ENCODE data around the gene PDXP. TPM values are rescaled to one million over a fixed set of nuclear protein-coding genes. Genes with fewer than 3 reads are reported as not detected.
A peak's percentile ranks its signal among the peaks of the same experiment; 100 is the strongest.

PDXP gene
- total and polyA plus RNA-seq, 2 donors (not counting 3 experiments of a cell fraction or from before 2014, with no cell fraction given): 18.0 to 20.0 TPM

DNA sequence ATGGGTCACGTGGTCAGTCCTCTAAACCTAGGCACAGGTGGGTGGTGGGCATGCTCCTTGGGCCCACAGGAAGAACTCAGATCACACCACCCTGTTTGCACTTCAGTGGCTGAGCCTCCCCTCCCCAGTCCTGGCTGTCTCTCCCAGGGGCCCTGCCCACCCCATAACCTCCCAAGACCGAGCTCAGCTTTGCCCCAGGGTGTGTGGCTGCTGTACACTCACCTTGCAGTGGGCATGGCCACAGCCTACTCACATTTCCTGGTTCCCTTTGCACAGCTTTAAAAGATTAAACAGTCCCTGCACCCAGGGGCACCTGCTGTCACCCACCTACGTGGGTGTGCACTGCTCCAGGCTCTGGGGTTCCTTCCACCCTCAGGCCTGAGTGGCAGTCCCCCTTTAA lies 52.2 kb downstream of the PDXP start:
- intact Hi-C loops (cut with micrococcal nuclease) (no loop called here), dilution Hi-C loops (cut with MboI; ENCODE audit: extremely low pct_ligation_motif_present, low sequenced_read_pairs) (no loop called here)
- Histone ChIP-seq H3K4me1 (ENCODE audit: control insufficient read depth, extremely low read depth, insufficient read depth, low read length) (peaks cover 5% of the 10 kb centered on the region), H3K27me3 (ENCODE audit: control insufficient read depth in 2 of 2, insufficient read depth in 2 of 2, low read length in 2 of 2) (no peaks in the 10 kb centered on the region), H3K9me1 (replicated peaks; ENCODE audit: control insufficient read depth, extremely low read depth, insufficient read depth, low read length) (no peaks in the 10 kb centered on the region), H3K4me2 (ENCODE audit: insufficient read depth, low read length) (no peak overlapping the region), H3K4me3 (replicated peaks in 1 of 3; ENCODE audit: insufficient read depth in 1 of 3, low read depth in 1 of 3, low read length in 3 of 3) (no peak overlapping the region), H3K36me3 (ENCODE audit: control insufficient read depth in 2 of 2, extremely low read depth in 1 of 2, insufficient read depth in 2 of 2, low read length in 2 of 2) (no peaks in the 10 kb centered on the region), H4K20me1 (replicated peaks; ENCODE audit: control insufficient read depth, extremely low read depth, insufficient read depth, low read length) (no peaks in the 10 kb centered on the region), H2AFZ (ENCODE audit: low read depth, low read length) (no peak overlapping the region), H3K9ac (replicated peaks; ENCODE audit: extremely low read depth, insufficient read depth, low read length) (no peak overlapping the region), H3K9me3 (replicated peaks; ENCODE audit: control insufficient read depth, insufficient read depth, low read length) (no peaks in the 10 kb centered on the region), H3K79me2 (ENCODE audit: control insufficient read depth, insufficient read depth, low read length) (no peaks in the 10 kb centered on the region), H3K27ac (ENCODE audit: insufficient read depth, low read depth, low read length) (no peak overlapping the region)
- no peak for FAIRE-seq
- no TSS peak for BruUV-seq (replicated peaks)
- TF ChIP-seq POLR2A (IDR thresholded peaks at IDR 0.05; ENCODE audit: low read depth, low read length) (no peak), JUN (IDR thresholded peaks at IDR 0.05; ENCODE audit: borderline replicate concordance, insufficient read depth, insufficient read length, low read depth) (no peak), FOS (IDR thresholded peaks at IDR 0.05; ENCODE audit: borderline replicate concordance, insufficient read depth, low read length) (no peak), MYC (IDR thresholded peaks at IDR 0.05; ENCODE audit: low read depth, low read length) (no peak), GATA2 (IDR thresholded peaks at IDR 0.05; ENCODE audit: insufficient read depth, insufficient read length, low read depth, low read length) (no peak)
- TF ChIP-seq, protein P1, sequence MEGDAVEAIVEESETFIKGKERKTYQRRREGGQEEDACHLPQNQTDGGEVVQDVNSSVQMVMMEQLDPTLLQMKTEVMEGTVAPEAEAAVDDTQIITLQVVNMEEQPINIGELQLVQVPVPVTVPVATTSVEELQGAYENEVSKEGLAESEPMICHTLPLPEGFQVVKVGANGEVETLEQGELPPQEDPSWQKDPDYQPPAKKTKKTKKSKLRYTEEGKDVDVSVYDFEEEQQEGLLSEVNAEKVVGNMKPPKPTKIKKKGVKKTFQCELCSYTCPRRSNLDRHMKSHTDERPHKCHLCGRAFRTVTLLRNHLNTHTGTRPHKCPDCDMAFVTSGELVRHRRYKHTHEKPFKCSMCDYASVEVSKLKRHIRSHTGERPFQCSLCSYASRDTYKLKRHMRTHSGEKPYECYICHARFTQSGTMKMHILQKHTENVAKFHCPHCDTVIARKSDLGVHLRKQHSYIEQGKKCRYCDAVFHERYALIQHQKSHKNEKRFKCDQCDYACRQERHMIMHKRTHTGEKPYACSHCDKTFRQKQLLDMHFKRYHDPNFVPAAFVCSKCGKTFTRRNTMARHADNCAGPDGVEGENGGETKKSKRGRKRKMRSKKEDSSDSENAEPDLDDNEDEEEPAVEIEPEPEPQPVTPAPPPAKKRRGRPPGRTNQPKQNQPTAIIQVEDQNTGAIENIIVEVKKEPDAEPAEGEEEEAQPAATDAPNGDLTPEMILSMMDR (IDR thresholded peaks at IDR 0.05; ENCODE audit: extremely low read depth in 1 of 2, insufficient read depth in 1 of 2, low read depth in 1 of 2, low read length in 2 of 2): no peak
- ChIA-PET CTCF (interaction anchor here (1.0 to 2.0 kb wide), 3 partner anchors 29 to 67 kb away, joined by 3 to 6 read pairs (median 4); no protein-coding TSS in a partner anchor), POLR2A (no interaction called here)
- DNase-seq (ENCODE audit: low read depth, low spot score): no peak

DNA sequence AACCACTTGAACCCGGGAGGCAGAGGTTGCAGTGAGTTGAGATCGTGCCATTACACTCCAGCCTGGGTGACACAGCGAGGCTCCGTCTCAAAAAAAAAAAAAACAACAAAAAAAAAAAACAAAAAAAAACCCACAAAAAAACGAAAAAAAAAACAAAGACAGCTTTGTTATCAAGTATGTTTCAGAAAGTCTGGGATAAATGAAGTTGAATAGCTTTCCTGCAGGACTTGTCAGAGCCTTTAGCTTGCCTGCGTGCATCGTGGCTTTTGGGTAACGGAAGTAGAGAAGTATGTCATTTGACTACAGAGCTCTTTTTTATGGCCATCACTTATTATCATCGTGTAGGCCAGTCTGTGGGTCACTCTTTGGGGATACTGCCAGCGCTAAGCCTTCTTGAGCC lies 53.0 kb downstream of the PDXP start:
- Histone ChIP-seq H3K4me3 (replicated peaks in 1 of 3; ENCODE audit: insufficient read depth in 1 of 3, low read depth in 1 of 3, low read length in 3 of 3) (no peak overlapping the region), H3K27ac (ENCODE audit: insufficient read depth, low read depth, low read length) (no peak overlapping the region), H4K20me1 (replicated peaks; ENCODE audit: control insufficient read depth, extremely low read depth, insufficient read depth, low read length) (no peaks in the 10 kb centered on the region), H3K9me3 (replicated peaks; ENCODE audit: control insufficient read depth, insufficient read depth, low read length) (no peaks in the 10 kb centered on the region), H3K4me1 (ENCODE audit: control insufficient read depth, extremely low read depth, insufficient read depth, low read length) (peaks cover 5% of the 10 kb centered on the region), H3K9ac (replicated peaks; ENCODE audit: extremely low read depth, insufficient read depth, low read length) (no peak overlapping the region), H3K9me1 (replicated peaks; ENCODE audit: control insufficient read depth, extremely low read depth, insufficient read depth, low read length) (no peaks in the 10 kb centered on the region), H3K36me3 (ENCODE audit: control insufficient read depth in 2 of 2, extremely low read depth in 1 of 2, insufficient read depth in 2 of 2, low read length in 2 of 2) (no peaks in the 10 kb centered on the region), H2AFZ (ENCODE audit: low read depth, low read length) (no peak overlapping the region), H3K27me3 (ENCODE audit: control insufficient read depth in 2 of 2, insufficient read depth in 2 of 2, low read length in 2 of 2) (no peaks in the 10 kb centered on the region), H3K79me2 (ENCODE audit: control insufficient read depth, insufficient read depth, low read length) (no peaks in the 10 kb centered on the region), H3K4me2 (ENCODE audit: insufficient read depth, low read length) (no peak overlapping the region)
- ChIA-PET POLR2A (no interaction called here), CTCF (interaction anchor here (0.6 to 2.1 kb wide), 6 partner anchors 19 to 70 kb away, joined by 3 to 8 read pairs (median 4); no protein-coding TSS in a partner anchor)
- intact Hi-C loops (cut with micrococcal nuclease) (no loop called here), dilution Hi-C loops (cut with MboI; ENCODE audit: extremely low pct_ligation_motif_present, low sequenced_read_pairs) (no loop called here)
- DNase-seq (ENCODE audit: low read depth, low spot score) (no peak), FAIRE-seq (peak; percentile 21)
- TF ChIP-seq FOS (IDR thresholded peaks at IDR 0.05; ENCODE audit: borderline replicate concordance, insufficient read depth, low read length): no peak
- TF ChIP-seq GATA2 (IDR thresholded peaks at IDR 0.05; ENCODE audit: insufficient read depth, insufficient read length, low read depth, low read length): no peak
- no peak for TF ChIP-seq EZH2 (IDR thresholded peaks at IDR 0.05; ENCODE audit: borderline replicate concordance, low read depth, low read length, severe bottlenecking)
- TF ChIP-seq POLR2A (IDR thresholded peaks at IDR 0.05; ENCODE audit: low read depth, low read length): no peak
- TF ChIP-seq JUN (IDR thresholded peaks at IDR 0.05; ENCODE audit: borderline replicate concordance, insufficient read depth, insufficient read length, low read depth): no peak
- no peak for TF ChIP-seq MYC (IDR thresholded peaks at IDR 0.05; ENCODE audit: low read depth, low read length)
- TF ChIP-seq, protein P1 (IDR thresholded peaks at IDR 0.05; ENCODE audit: extremely low read depth in 1 of 2, insufficient read depth in 1 of 2, low read depth in 1 of 2, low read length in 2 of 2): no peak
- TF ChIP-seq, protein P2, sequence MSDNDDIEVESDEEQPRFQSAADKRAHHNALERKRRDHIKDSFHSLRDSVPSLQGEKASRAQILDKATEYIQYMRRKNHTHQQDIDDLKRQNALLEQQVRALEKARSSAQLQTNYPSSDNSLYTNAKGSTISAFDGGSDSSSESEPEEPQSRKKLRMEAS (IDR thresholded peaks at IDR 0.05; ENCODE audit: insufficient read depth, insufficient read length): no peak
- no peak for TF ChIP-seq POLR2AphosphoS5 (IDR thresholded peaks at IDR 0.05; ENCODE audit: insufficient read depth, low read depth, low read length)
- no TSS peak for BruUV-seq (replicated peaks)

Data from endothelial cell of umbilical vein (primary cell).